ENCODE measurements around the gene USP2.
A peak's percentile ranks its signal among the peaks of the same experiment; 100 is the strongest.

USP2 gene

GRCh38 chr11:119347242-119347641 lies 34.2 kb downstream of the USP2 start:
- H3K4me1 Mint-ChIP-seq: peaks cover 7% of the 10 kb centered on the region
- peaks cover 68% of the 10 kb centered on the region for H3K27me3 Mint-ChIP-seq
- ATAC-seq: no peak
- DNase-seq: no peak
- H3K27ac Mint-ChIP-seq: no peak overlapping the region
- no peaks in the 10 kb centered on the region for H3K9me3 Mint-ChIP-seq
- H3K4me3 Mint-ChIP-seq: no peak overlapping the region

- Mint-ChIP-seq H3K27me3 (peaks cover 68% of the 10 kb centered on the region), H3K27ac (no peak within 1 kb of the TSS)
Observed at GRCh38 chr11:119346605-119347004, 34.9 kb downstream of the USP2 start, which contains the start of gene MFRP. Gene MFRP, minus strand, starts transcription at chr11:119346705. Its CDS starts 192 bp downstream, at chr11:119346513.

DNA sequence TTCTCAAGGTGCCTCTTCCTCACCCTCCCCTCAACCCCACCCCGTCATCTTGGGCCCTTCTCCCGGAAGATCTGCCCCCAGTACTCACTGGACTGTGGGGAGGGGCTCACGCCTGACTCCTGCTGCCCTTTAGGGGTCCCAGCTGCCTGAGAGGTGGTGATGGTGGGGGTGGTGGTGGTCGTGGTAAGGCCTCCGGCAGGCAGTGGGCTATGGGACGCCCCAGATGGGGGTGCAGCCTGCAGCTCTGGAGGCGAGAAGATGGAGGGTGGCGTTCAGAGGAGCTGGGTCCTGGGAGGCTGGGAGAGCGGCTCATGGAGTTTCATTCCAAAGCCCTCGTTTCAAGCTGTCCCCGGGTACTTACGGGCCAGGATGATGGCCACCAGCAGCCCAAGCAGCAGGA lies 35.8 kb downstream of the USP2 start:
- DNase-seq: no peak
- Mint-ChIP-seq H3K9me3 (no peaks in the 10 kb centered on the region), H3K27me3 (peaks cover 68% of the 10 kb centered on the region), H3K4me1 (peaks cover 19% of the 10 kb centered on the region), H3K4me3 (no peak overlapping the region), H3K27ac (no peak overlapping the region)
- no peak for ATAC-seq

More at GRCh38 chr11:119346605-119347004, 34.9 kb downstream of the USP2 start, which contains the start of gene MFRP:
- Mint-ChIP-seq H3K4me1 (peaks cover 10% of the 10 kb centered on the region), H3K4me3 (no peak within 1 kb of the TSS), H3K9me3 (no peaks in the 10 kb centered on the region)
- no peak for ATAC-seq
- no peak for DNase-seq

GRCh38 chr11:119344291-119345010 lies 37.0 kb downstream of the USP2 start:
- H3K27ac Mint-ChIP-seq: no peak overlapping the region
- no peaks in the 10 kb centered on the region for H3K9me3 Mint-ChIP-seq
- ATAC-seq (no peak), DNase-seq (no peak)
- no peak overlapping the region for H3K4me3 Mint-ChIP-seq
- peaks cover 74% of the 10 kb centered on the region for H3K27me3 Mint-ChIP-seq
- H3K4me1 Mint-ChIP-seq: peaks cover 15% of the 10 kb centered on the region

- H3K9me3 Mint-ChIP-seq: no peaks in the 10 kb centered on the region
- peaks cover 81% of the 10 kb centered on the region for H3K27me3 Mint-ChIP-seq
- DNase-seq (no peak), ATAC-seq (no peak)
- no peak overlapping the region for H3K27ac Mint-ChIP-seq
- peaks cover 22% of the 10 kb centered on the region for H3K4me1 Mint-ChIP-seq
- no peak overlapping the region for H3K4me3 Mint-ChIP-seq
Observed at GRCh38 chr11:119343726-119344125, 37.8 kb downstream of the USP2 start.

DNA sequence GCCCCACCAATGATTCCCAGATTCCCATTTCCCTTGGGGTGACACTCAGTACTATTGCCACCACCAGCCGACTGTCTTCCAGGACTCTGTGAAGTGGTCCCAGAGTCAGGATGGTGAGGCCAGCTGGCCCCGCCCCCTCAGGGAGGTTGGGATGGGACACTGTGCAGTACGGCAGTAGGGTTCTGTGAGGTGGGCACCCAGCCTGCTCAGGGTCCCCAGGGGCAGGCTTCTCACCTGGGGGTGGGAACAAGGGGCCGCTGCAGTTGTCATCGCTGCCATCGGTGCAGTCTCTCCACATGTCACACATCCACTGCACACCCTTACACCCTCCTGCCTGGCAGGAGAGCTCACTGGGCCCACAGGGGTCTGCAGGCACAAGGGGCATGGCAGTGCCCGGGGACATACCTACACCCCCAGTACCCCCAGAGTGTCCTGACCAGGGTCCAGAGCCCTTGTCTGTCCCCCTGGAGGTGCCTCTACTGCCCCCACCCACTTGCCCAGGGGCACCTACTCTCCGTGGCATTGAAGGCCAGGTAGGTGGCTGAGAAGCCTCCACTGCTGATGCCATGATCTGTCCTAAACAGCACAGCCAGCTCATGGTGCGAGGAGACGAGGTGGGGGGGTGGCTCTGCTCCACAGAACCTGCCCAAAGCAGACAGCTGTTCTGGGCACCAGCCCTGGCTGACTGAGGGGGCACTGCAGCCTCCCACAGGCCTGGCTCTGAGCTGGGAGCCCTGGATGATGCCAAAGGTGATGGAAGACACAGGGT lies 38.9 kb downstream of the USP2 start:
- ATAC-seq: no peak
- Mint-ChIP-seq H3K27me3 (peaks cover 83% of the 10 kb centered on the region), H3K27ac (no peak overlapping the region), H3K9me3 (no peaks in the 10 kb centered on the region), H3K4me1 (peaks cover 34% of the 10 kb centered on the region), H3K4me3 (no peak overlapping the region)
- DNase-seq: no peak

- ATAC-seq: no peak
- Mint-ChIP-seq H3K27ac (peak overlapping the region in 1 of 2 donors; percentile 71), H3K27me3 (peaks cover 77% of the 10 kb centered on the region), H3K9me3 (no peaks in the 10 kb centered on the region), H3K4me1 (peaks cover 40% of the 10 kb centered on the region), H3K4me3 (no peak overlapping the region)
- no peak for DNase-seq
Observed at GRCh38 chr11:119342023-119342300, 39.5 kb downstream of the USP2 start.

DNA sequence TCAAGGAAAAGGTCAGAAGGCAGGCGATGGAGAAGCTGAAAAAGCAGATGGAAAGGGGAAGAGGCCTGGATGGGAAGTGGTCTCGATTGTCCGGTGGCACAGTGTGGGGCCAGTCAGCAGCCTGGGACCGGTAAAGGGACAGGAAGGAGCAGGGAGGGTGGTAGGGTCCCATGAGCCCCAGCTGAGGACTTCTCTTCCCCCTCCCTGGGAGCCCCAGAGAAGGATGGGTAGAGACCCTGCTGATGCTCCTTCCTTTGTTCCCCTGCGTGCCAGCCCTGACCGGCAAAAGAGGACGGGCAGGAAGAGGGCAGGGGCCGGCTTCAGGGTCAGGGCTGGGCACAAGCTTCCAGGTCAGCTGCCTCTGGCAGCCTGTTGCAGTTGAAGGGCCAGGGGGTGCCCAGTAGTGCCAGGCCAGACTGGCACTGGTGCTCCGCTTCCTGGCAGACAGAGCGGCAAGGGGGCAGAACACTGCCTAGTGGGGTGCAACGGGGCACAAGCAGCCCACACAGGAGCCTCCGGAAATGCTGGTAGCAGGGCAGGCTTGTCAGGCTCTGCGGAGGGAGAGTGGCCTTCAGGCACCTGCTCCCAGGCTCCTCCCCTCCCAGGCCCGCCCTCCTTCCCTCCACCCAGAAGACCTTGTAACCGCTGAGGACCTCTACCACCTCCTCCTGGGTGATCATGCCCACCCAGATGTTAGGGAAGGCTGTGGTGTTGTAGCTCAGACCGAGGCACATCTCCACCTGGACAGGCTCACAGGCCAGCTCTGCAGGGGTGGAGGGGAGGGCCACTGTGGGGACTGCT lies 40.1 kb downstream of the USP2 start:
- H3K4me3 Mint-ChIP-seq: no peak overlapping the region
- ATAC-seq (no peak), DNase-seq (no peak)
- H3K4me1 Mint-ChIP-seq: peaks cover 45% of the 10 kb centered on the region
- peaks cover 72% of the 10 kb centered on the region for H3K27me3 Mint-ChIP-seq
- peak overlapping the region in 1 of 2 donors; percentile 71 for H3K27ac Mint-ChIP-seq
- H3K9me3 Mint-ChIP-seq: no peaks in the 10 kb centered on the region

DNA sequence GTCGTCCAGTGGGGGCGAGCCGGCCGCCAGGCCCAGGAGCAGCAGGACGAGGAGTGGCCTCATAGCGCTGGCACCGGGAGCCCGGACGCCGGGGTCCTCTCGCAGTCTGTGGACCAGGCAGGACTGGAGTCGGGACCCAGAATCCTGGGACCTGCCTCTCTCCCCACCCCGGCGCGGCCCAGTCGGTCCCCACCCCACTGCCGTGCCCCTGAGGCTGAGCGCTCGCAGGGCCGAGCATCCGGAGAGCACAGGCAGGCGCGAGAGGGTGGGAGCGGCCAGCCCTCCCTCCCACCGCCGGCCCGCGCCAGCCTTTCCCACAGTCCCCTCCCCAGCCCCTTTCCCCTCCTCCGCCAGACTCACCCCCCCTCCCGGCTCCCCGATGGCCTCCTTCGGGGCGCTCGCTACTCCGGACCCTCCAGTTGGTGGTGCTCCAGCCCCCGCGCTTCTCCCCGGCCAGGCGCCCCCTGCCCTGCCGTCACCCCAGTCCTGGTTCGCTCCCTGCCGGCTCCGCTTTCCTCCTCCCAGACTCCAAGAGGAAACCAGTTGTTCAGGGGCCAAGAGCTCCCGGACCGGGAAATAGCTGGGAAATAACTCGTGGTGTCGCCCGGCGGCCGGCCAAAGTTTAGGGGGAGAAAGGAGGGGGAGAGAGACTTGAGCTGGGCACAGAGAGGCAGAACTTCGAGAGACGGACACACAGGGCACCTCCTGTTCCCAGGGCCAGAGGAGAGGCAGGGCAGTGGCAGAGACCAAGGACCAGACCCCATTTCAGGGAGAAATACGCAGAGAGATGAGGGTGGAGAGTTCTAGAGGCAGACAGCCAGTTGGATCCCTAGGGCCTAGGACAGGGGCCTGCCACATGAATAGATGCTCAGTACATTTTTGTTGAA lies 40.9 kb downstream of the USP2 start, which contains the start of gene C1QTNF5:
Gene C1QTNF5 (minus strand): TSS at position 549 of the 887 bp plus-strand sequence. CDS start 486 bp downstream, at position 63.
- Mint-ChIP-seq H3K4me1 (peaks cover 53% of the 10 kb centered on the region), H3K27ac (no peak within 1 kb of the TSS), H3K27me3 (peaks cover 67% of the 10 kb centered on the region), H3K9me3 (no peaks in the 10 kb centered on the region), H3K4me3 (peak within 1 kb of the TSS in 1 of 2 donors; percentile 27)
- ATAC-seq (no peak), DNase-seq (no peak)

- ATAC-seq: peak; percentile 22
Observed at GRCh38 chr11:119339589-119340334, 41.7 kb downstream of the USP2 start.

GRCh38 chr11:119338965-119339588 lies 42.4 kb downstream of the USP2 start:
- H3K4me1 Mint-ChIP-seq: peaks cover 61% of the 10 kb centered on the region
- peak overlapping the region; percentile 20 to 66 for H3K4me3 Mint-ChIP-seq
- H3K27ac Mint-ChIP-seq: no peak overlapping the region
- peaks cover 53% of the 10 kb centered on the region for H3K27me3 Mint-ChIP-seq
- H3K9me3 Mint-ChIP-seq: no peaks in the 10 kb centered on the region
- ATAC-seq (no peak), DNase-seq (no peak)

More at GRCh38 chr11:119339589-119340334, 41.7 kb downstream of the USP2 start:
- peaks cover 59% of the 10 kb centered on the region for H3K27me3 Mint-ChIP-seq
- peak overlapping the region; percentile 20 to 66 for H3K4me3 Mint-ChIP-seq
- no peak for DNase-seq
- no peaks in the 10 kb centered on the region for H3K9me3 Mint-ChIP-seq
- no peak overlapping the region for H3K27ac Mint-ChIP-seq
- peaks cover 61% of the 10 kb centered on the region for H3K4me1 Mint-ChIP-seq

GRCh38 chr11:119338318-119338890 lies 43.1 kb downstream of the USP2 start:
- no peaks in the 10 kb centered on the region for H3K9me3 Mint-ChIP-seq
- H3K4me1 Mint-ChIP-seq: peaks cover 66% of the 10 kb centered on the region
- H3K27me3 Mint-ChIP-seq: peaks cover 47% of the 10 kb centered on the region
- H3K27ac Mint-ChIP-seq: no peak overlapping the region
- ATAC-seq (peak; percentile 42), DNase-seq (peak; percentile 72)
- H3K4me3 Mint-ChIP-seq: peak overlapping the region in 1 of 2 donors; percentile 61

DNA sequence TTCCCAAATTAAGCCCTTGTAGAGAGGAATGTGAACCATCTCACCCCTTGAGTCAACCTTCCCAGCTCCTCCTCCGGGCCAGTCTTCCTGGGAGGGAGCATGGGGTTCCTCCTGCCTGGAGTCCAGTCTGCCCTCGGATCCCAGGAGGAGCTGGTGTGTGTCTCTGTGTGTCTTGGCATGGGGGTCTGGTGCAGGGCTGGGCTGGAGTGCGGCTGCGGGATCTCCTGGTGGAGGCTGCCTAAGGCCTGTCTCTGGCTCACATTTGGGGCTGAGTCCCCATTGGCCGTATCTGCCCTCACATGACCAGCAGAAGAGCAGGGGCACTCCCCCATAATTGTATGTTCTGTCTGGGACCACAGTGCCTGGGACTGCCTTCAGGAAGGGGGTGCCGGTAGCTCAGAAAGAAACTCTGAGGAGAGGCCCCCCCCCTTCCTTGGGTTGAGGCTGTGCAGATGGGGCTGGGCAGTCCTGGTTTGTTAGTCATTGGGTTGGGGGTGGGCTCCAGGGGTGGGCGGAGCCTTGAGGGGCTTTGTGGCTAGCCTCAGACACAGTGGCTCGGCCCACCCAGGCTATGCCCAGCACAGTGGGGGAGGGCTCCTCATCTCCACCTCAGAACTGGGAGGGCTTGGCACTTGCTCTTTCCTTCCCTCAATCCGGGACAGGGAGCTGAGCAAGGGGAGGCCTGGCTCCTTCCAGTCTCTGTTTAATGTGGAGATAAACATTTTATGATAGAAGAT lies 43.7 kb downstream of the USP2 start:
- Mint-ChIP-seq H3K27ac (no peak overlapping the region), H3K27me3 (peaks cover 40% of the 10 kb centered on the region), H3K9me3 (no peaks in the 10 kb centered on the region), H3K4me1 (peaks cover 73% of the 10 kb centered on the region), H3K4me3 (no peak overlapping the region)
- ATAC-seq (no peak), DNase-seq (no peak)
